Pulmonary artery endothelial cell (primary cell): Measurements from ENCODE around the gene GNB4. TPM values are rescaled to one million over a fixed set of nuclear protein-coding genes. Genes with fewer than 3 reads are reported as not detected.

Source experiments
- DNase-seq: peaks from one replicate; pipeline ENCODE4 v3.0.0-alpha.2; 2011; ENCODE audit warnings: low read depth, low spot score
- total RNA-seq: library from RNA; depleted of rRNA; stranded (reverse); fragments of >200 nt; gene quantifications from 2 replicates; pipeline ENCODE4 v1.2.3, GENCODE V29; 2014

GNB4 gene
- total RNA-seq, 1 donor from 2014 or later: 97.3 TPM

DNA sequence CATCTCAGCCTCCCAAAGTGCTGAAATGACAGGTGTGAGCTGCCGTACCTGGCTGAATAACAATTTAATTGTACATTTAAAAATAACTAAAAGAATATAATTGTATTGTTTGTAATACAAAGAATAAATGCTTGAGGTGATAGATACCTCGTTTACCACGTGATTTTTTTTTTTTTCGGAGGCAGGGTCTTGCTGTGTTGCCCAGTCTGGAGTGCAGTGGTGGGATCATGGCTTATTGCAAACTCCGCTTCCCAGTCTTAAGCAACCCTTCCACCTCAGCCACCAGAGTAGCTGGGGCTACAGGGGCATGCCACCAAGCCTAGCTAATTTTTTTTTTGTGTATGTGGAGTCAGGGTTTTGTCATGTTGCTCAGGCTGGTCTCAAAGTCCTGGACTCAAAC is 87.9 kb downstream of the GNB4 start:
- DNase-seq: no peak

DNA sequence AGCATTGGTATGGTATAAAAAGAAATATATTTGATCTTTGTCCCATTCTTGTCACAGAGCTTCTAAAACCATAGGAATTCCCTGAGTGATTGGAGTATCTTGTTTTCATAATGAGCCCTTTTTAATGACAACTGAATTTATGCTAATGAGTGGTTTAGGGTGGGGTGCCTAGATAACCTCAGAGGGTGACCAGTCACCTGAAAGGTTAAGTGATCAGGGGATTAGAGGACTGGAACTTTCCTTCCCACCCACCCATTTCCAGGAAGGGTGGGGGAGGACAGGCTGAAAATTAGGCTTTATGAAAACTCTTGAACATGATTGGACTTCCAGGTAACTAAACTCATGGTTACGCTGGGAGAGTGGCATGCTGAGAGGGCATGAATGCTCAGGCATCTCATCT is 95.3 kb downstream of the GNB4 start:
- no peak for DNase-seq

DNA sequence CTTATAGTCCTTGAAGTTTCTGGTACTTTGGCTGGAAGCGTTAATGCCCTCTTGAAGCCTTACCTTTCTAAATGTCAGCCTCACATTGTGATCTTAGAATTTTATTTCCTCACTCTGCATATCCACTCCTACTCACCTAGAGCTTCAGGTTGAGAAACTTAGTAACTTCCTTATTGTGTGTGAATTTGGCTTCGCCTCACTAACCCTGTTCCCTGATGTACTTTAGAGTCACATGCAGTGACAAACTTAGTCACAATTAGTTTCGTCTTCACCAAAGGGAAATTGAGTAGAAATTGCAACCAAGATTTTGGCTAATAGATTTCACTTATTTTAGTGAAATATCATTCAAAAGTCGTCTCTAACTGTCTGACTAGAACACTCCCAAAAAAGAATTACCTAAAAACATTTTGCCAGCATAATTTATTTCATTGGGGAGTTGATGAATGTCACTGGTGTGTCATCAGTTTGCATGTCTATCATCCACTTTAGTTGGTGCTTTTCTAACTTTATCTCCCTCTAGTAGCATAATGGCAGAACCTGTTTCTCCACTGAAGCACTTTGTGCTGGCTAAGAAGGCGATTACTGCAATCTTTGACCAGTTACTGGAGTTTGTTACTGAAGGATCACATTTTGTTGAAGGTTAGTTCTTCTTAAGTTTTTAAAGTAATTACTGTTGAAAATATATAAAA is 102.8 kb downstream of the GNB4 start:
- no peak for DNase-seq

DNA sequence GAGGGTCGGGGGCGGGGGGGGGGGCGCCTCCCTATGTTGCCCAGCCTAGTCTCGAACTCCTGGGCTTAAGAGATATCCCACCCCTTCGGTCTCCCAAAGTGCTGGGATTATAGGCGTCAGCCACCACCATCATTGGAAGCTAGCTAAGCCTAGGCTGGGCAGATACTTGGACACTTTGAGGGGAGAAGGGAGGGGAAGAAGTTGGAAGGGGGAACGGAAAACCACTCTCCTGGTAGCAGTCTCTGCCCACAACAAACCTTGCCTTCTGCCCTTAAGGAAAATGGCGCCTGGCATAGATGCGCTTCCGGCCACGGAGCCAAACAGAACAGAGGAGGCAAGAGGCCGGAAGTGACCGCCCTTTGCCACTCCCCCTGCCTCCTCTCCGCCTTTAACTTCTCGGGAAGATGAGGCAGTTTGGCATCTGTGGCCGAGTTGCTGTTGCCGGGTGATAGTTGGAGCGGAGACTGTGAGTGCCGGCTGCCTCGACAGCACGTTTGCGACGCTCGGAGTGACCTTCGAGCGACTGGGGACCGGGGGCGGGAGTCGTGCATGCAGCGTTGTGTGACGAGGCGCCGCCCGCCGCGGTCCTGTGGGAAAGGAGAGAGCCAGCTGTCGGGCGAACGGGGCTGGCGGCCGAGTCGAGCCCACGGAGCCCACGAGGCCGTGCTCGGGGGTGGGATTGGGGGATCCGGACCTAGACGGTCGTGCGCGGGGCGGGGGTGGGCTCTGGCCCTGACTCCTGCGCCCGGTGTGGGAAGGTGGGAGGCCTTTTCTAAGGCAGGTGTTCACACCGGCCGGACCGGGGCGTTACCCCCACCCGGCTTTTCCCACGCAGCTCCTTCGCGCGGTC is 103.7 kb downstream of the GNB4 start, which contains the start of gene MFN1:
MFN1 (plus strand) TSS at position 365 of the 850 bp plus-strand sequence. CDS start 1,143 bp downstream, outside the sequence.
- peak; percentile 86 for DNase-seq

Other genes starting within 250 kb of the GNB4 start
- 0.46 and 1.4 TPM in 2 replicates for gene KCNMB3, start 200.4 kb downstream of the GNB4 start, total RNA-seq
- 47.3 and 50.6 TPM in 2 replicates for gene ZNF639, start 128.4 kb downstream of the GNB4 start, total RNA-seq
- 48.5 and 63.7 TPM in 2 replicates for gene MFN1, start 103.8 kb downstream of the GNB4 start, total RNA-seq
- gene ACTL6A, start 111.5 kb upstream of the GNB4 start, total RNA-seq: 67.1 and 86.5 TPM in 2 replicates
- 31.5 and 37.2 TPM in 2 replicates for gene MRPL47, start 153.2 kb upstream of the GNB4 start, total RNA-seq
- gene NDUFB5, start 153.3 kb upstream of the GNB4 start, total RNA-seq: 82.3 and 92.4 TPM in 2 replicates
- gene USP13, start 201.6 kb upstream of the GNB4 start, total RNA-seq: 7.3 and 13.8 TPM in 2 replicates